22Rv1 (cell line): ENCODE data around the gene ANGPT4.
A peak's percentile ranks its signal among the peaks of the same experiment; 100 is the strongest.

ENCODE experiments used
- H3K27ac ChIP-seq: fragments of 450-650 bp; 2 replicates; pipeline ENCODE4 v1.5.1; 2017
- ZFX ChIP-seq: fragments of 450-650 bp; IDR thresholded peaks from 2 replicates; pipeline ENCODE4 v1.6.1; 2017; ENCODE audit warnings: antibody characterized with exemption, borderline replicate concordance
- TF ChIP-seq, protein P1 (sequence below): fragments of 450-650 bp; IDR thresholded peaks from 2 replicates; pipeline ENCODE4 v1.5.1; 2017; ENCODE audit warnings: mild to moderate bottlenecking

The ANGPT4 gene

DNA sequence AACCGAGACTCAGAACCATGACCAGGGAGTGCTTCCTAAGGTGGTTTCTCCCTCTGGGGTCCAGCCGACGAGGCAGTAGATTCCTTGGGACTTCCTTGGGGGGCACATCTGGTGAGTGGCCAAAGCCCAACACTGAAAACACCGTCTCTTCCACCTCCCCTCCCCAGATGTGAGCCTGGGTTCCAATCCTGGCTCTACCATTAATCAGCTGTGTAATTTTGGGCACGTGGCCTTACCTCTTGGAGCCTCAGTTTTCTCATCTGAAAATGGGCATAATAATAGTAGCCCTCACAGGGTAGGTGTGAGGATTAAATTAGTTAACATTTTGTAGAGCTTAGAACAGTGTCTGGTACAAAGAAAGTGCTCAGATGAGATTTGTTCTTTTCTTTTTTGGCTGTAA, 77.1 kb downstream of the ANGPT4 start:
- no peak for TF ChIP-seq ZFX
- TF ChIP-seq, protein P1, sequence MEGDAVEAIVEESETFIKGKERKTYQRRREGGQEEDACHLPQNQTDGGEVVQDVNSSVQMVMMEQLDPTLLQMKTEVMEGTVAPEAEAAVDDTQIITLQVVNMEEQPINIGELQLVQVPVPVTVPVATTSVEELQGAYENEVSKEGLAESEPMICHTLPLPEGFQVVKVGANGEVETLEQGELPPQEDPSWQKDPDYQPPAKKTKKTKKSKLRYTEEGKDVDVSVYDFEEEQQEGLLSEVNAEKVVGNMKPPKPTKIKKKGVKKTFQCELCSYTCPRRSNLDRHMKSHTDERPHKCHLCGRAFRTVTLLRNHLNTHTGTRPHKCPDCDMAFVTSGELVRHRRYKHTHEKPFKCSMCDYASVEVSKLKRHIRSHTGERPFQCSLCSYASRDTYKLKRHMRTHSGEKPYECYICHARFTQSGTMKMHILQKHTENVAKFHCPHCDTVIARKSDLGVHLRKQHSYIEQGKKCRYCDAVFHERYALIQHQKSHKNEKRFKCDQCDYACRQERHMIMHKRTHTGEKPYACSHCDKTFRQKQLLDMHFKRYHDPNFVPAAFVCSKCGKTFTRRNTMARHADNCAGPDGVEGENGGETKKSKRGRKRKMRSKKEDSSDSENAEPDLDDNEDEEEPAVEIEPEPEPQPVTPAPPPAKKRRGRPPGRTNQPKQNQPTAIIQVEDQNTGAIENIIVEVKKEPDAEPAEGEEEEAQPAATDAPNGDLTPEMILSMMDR: no peak
- no peak overlapping the region for H3K27ac ChIP-seq

DNA sequence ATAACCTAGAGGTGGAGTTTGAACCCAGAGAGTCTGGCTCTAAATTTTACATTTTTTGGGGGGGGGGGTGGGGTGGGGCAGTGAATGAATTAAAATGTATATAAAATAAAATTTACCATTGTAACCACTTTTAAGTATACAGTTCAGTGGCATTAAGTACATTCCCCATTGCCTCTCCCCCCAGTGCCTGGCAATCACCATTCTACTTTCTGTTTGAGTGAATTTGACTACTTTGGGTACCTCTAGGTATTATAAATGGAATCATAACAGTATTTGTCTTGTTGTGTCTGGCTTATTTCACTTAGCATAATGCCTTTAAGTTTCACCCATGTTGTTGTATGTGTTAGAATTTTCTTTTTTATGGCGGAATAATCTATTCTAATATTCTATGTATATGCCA, 79.9 kb downstream of the ANGPT4 start:
- H3K27ac ChIP-seq: no peak overlapping the region
- no peak for TF ChIP-seq ZFX
- TF ChIP-seq, protein P1: no peak

DNA sequence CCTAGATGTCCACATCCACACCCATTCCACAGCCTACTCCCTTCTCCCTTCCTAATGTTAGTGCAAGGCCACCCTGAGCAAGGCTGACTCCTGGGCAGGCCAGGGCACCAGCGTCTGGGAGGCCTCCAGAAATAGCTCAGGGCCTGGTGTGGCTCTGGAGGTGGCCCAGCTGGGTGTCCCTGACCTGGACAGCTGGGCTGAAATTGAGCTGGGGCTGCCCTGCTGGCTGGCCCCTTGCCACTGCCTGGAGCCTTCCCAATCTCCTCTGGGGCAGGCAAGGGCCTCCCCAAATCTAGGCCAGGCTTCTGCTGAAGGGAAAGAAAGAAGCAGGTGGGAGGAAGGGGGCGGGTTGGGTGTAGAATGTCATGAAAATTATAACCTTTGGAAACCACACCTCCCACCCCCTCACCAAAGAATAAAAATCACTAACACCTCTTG, 80.5 kb downstream of the ANGPT4 start:
- TF ChIP-seq, protein P1: no peak
- TF ChIP-seq ZFX: no peak
- no peak overlapping the region for H3K27ac ChIP-seq

DNA sequence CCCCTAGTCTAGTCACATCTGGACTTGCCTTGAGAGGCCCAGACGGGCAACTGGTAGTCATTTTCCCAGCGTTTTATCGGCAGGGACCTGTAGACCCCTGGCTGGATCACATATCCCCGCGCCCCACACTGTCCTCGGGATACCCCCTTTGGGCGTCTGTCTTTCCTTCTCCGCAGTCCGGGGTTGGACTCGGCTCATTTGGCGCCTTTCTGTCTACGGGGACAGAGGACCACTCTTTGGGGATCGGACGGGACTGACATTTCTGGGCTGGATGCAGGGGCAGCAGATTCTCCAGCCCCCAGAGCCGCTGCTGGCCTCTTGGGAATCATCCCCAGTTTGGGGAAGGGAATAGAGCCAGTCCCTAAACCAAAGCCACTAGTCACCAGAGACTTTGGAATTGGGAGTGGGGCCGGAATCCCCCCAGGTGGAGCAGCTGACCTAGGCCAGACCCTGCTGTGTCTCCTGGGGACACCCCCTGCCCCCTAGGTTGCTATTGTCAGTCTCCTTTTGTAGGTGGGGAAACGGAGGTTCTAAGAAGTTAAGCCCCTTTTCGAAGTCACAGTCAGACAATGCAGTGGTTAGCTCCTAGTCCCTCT, 81.9 kb downstream of the ANGPT4 start:
- no peak for TF ChIP-seq ZFX
- TF ChIP-seq, protein P1: no peak
- peak overlapping the region; percentile 56 for H3K27ac ChIP-seq

DNA sequence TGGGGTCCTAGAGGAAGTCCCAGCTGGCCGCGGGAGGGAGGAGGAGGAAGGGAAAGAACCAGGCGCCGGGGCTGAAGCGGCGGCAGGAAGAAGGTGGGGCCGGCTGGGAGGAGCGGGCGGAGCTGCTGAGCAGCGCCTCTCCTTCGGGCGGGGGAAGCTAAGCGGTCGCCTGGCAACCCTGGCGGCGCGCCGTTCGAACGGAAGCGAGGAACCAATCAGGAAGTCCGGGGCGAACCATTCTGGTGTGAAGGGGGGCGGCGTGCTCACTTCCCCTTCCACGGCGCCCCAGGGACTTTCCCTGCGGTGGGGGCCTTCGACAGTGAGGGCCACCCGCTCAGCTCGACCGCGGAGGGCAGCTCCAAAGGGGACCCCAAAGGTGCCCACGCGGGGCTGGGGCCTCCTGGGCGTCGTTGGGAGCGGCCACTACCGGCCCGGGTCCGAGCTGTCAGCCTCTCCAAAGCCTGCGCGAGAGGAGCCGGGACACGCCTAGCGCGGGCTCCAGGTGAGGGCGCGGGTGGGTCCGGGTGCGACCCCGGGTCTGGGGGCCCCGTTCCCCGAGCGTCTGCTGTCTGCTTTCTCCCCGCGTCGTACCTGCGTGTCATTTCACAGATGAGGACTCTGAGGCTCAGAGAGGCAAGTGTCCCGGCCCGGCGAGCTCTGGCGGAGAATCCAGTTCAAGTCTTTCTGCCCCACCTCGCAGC, 82.5 kb downstream of the ANGPT4 start, which contains the start of gene FAM110A:
TSS of gene FAM110A (plus strand) at position 266 of the 701 bp plus-strand sequence. CDS start 11,090 bp downstream, outside the sequence.
- no peak for TF ChIP-seq ZFX
- TF ChIP-seq, protein P1: no peak; the same call in 1 of the 2 replicates
- H3K27ac ChIP-seq: peak within 1 kb of the TSS; percentile 56

DNA sequence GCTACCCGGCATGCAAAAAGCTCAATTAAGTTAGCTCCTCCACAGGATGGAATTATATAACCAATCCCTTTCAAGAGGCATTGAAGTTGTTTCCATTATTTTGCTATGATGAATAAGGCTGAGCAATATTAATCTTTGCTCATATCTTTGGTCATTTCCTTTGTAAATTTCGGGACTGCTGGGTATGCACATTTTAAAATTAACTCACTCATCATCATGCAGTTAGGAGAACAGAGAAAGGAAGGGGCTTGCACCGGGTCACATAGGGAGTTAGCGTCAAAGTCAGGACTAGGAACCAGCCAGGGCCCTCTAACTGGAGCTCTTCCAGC, 83.0 kb downstream of the ANGPT4 start:
- no peak for TF ChIP-seq ZFX
- TF ChIP-seq, protein P1: no peak
- H3K27ac ChIP-seq: peak overlapping the region; percentile 56

DNA sequence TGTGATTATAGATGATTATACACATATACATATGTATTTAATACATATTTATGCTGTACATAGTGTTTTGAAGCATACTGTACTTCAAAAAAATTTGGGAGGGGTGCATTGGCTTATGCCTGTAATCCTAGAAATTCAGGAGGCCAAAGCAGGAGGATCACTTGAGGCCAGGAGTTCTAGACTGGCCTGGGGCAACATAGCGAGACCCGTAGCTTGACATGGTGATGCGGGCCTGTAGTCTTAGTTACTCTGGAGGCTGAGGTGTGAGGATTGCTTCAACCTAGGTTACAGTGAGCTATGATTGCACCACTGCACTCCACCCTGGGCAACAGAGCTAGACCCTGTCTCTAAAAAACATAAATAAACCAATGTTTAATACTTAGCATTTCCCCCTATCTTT, 84.2 kb downstream of the ANGPT4 start:
- no peak overlapping the region for H3K27ac ChIP-seq
- TF ChIP-seq, protein P1: no peak
- no peak for TF ChIP-seq ZFX
